ENCODE results near the gene LIN28B. TPM values are rescaled to one million over a fixed set of nuclear protein-coding genes. Genes with fewer than 3 reads are reported as not detected.

Gene LIN28B
- total RNA-seq, 1 experiment from 2014 or later = 0.25 TPM

DNA sequence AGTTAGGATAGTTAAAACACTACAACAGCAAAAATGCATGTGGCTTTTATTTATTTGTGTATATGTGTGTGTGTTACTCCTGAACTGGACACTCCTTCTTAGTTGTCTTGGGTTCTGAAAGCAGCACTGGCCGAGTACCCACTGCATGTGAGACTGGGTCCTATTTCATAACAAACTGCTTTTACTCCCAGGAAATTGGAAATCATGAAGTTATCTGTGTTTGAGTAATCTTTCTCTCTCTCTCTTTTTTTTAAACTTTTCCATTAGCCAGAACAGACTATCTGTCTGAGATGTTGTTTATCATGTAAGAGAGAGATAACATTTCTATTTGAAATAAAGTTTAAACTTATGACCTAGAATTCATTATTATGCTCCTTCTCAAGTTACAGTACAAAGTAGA lies 110.4 kb downstream of the LIN28B start:
- RAD21 ChIA-PET (ENCODE audit: low non-redundant PET in 1 of 2, low total read pairs in 2 of 2, uncharacterized antibody in 2 of 2, unreplicated experiment in 2 of 2) = no interaction called here
- TF ChIP-seq, protein P1, sequence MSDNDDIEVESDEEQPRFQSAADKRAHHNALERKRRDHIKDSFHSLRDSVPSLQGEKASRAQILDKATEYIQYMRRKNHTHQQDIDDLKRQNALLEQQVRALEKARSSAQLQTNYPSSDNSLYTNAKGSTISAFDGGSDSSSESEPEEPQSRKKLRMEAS (IDR thresholded peaks at IDR 0.05) = no peak
- no peak for TF ChIP-seq JUND (IDR thresholded peaks at IDR 0.05)
- TF ChIP-seq SP1 (IDR thresholded peaks at IDR 0.05; ENCODE audit: low read depth) = no peak
- TF ChIP-seq YY1 (IDR thresholded peaks at IDR 0.05; ENCODE audit: extremely low read depth, insufficient replicate concordance, low read depth, low read length) = no peak
- TF ChIP-seq SIN3A (IDR thresholded peaks at IDR 0.05; ENCODE audit: low read depth) = no peak
- no peak for TF ChIP-seq SRF (IDR thresholded peaks at IDR 0.05; ENCODE audit: low read depth)
- no peak for TF ChIP-seq EZH2phosphoT487 (IDR thresholded peaks at IDR 0.05; ENCODE audit: borderline replicate concordance)
- TF ChIP-seq ZNF274 (IDR thresholded peaks at IDR 0.05; ENCODE audit: low read depth, low read length) = no peak
- TF ChIP-seq, protein P2, sequence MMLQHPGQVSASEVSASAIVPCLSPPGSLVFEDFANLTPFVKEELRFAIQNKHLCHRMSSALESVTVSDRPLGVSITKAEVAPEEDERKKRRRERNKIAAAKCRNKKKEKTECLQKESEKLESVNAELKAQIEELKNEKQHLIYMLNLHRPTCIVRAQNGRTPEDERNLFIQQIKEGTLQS (IDR thresholded peaks at IDR 0.05) = no peak
- no peak for TF ChIP-seq ELF1 (IDR thresholded peaks at IDR 0.05; ENCODE audit: borderline replicate concordance, low read depth)
- no peak for TF ChIP-seq TCF7L2 (IDR thresholded peaks at IDR 0.05; ENCODE audit: borderline replicate concordance, extremely low read depth, insufficient read depth, insufficient read length)
- no peak for TF ChIP-seq ZFX (IDR thresholded peaks at IDR 0.05)
- TF ChIP-seq, protein P3, sequence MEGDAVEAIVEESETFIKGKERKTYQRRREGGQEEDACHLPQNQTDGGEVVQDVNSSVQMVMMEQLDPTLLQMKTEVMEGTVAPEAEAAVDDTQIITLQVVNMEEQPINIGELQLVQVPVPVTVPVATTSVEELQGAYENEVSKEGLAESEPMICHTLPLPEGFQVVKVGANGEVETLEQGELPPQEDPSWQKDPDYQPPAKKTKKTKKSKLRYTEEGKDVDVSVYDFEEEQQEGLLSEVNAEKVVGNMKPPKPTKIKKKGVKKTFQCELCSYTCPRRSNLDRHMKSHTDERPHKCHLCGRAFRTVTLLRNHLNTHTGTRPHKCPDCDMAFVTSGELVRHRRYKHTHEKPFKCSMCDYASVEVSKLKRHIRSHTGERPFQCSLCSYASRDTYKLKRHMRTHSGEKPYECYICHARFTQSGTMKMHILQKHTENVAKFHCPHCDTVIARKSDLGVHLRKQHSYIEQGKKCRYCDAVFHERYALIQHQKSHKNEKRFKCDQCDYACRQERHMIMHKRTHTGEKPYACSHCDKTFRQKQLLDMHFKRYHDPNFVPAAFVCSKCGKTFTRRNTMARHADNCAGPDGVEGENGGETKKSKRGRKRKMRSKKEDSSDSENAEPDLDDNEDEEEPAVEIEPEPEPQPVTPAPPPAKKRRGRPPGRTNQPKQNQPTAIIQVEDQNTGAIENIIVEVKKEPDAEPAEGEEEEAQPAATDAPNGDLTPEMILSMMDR (IDR thresholded peaks at IDR 0.05 in 2 of 3, conservative IDR thresholded peaks at IDR 0.05 in 1 of 3; ENCODE audit: borderline replicate concordance in 1 of 3, insufficient read depth in 1 of 3, low read depth in 2 of 3, low read length in 2 of 3) = no peak
- TF ChIP-seq, protein P4, sequence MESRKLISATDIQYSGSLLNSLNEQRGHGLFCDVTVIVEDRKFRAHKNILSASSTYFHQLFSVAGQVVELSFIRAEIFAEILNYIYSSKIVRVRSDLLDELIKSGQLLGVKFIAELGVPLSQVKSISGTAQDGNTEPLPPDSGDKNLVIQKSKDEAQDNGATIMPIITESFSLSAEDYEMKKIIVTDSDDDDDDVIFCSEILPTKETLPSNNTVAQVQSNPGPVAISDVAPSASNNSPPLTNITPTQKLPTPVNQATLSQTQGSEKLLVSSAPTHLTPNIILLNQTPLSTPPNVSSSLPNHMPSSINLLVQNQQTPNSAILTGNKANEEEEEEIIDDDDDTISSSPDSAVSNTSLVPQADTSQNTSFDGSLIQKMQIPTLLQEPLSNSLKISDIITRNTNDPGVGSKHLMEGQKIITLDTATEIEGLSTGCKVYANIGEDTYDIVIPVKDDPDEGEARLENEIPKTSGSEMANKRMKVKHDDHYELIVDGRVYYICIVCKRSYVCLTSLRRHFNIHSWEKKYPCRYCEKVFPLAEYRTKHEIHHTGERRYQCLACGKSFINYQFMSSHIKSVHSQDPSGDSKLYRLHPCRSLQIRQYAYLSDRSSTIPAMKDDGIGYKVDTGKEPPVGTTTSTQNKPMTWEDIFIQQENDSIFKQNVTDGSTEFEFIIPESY (IDR thresholded peaks at IDR 0.05; ENCODE audit: extremely low read depth, insufficient replicate concordance, low read length) = no peak
- TF ChIP-seq EZH2 (IDR thresholded peaks at IDR 0.05) = no peak
- no peak for TF ChIP-seq POLR2A (IDR thresholded peaks at IDR 0.05; ENCODE audit: borderline replicate concordance, extremely low read depth, insufficient read depth, insufficient read length)
- TF ChIP-seq, protein P5, sequence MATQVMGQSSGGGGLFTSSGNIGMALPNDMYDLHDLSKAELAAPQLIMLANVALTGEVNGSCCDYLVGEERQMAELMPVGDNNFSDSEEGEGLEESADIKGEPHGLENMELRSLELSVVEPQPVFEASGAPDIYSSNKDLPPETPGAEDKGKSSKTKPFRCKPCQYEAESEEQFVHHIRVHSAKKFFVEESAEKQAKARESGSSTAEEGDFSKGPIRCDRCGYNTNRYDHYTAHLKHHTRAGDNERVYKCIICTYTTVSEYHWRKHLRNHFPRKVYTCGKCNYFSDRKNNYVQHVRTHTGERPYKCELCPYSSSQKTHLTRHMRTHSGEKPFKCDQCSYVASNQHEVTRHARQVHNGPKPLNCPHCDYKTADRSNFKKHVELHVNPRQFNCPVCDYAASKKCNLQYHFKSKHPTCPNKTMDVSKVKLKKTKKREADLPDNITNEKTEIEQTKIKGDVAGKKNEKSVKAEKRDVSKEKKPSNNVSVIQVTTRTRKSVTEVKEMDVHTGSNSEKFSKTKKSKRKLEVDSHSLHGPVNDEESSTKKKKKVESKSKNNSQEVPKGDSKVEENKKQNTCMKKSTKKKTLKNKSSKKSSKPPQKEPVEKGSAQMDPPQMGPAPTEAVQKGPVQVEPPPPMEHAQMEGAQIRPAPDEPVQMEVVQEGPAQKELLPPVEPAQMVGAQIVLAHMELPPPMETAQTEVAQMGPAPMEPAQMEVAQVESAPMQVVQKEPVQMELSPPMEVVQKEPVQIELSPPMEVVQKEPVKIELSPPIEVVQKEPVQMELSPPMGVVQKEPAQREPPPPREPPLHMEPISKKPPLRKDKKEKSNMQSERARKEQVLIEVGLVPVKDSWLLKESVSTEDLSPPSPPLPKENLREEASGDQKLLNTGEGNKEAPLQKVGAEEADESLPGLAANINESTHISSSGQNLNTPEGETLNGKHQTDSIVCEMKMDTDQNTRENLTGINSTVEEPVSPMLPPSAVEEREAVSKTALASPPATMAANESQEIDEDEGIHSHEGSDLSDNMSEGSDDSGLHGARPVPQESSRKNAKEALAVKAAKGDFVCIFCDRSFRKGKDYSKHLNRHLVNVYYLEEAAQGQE (IDR thresholded peaks at IDR 0.05; ENCODE audit: low read depth) = no peak
- no peak for TF ChIP-seq EGR1 (IDR thresholded peaks at IDR 0.05; ENCODE audit: low read depth)
- no peak for TF ChIP-seq CBX3 (IDR thresholded peaks at IDR 0.05; ENCODE audit: low read depth)
- no peak for ATAC-seq
- Histone ChIP-seq H3K4me1 (ENCODE audit: control insufficient read depth in 1 of 2, insufficient read depth in 2 of 2, low read length in 2 of 2) (peaks cover 0 to under 1% of the 10 kb centered on the region in 2 experiments; a peak in 2 of 4 replicates), H3K9me3 (ENCODE audit: control insufficient read depth in 1 of 2, insufficient read depth in 1 of 2, low read depth in 1 of 2, low read length in 2 of 2) (no peaks in the 10 kb centered on the region), H3K4me3 (replicated peaks in 1 of 2; ENCODE audit: low read depth in 1 of 2, low read length in 2 of 2) (no peak overlapping the region), H3K9me2 (ENCODE audit: insufficient read depth) (no peaks in the 10 kb centered on the region), H4K20me1 (ENCODE audit: insufficient read depth) (no peaks in the 10 kb centered on the region), H3K4me2 (ENCODE audit: low read length) (no peak overlapping the region), H3K9ac (ENCODE audit: low read length) (no peak overlapping the region), H3K27ac (ENCODE audit: low read depth, low read length) (no peak overlapping the region), H3K36me3 (ENCODE audit: control insufficient read depth in 1 of 2, insufficient read depth in 2 of 2, low read length in 2 of 2) (no peaks in the 10 kb centered on the region), H3K27me3 (ENCODE audit: insufficient read depth, low read length) (no peaks in the 10 kb centered on the region), H3K79me2 (ENCODE audit: insufficient read depth, low read length) (no peaks in the 10 kb centered on the region), H2AFZ (ENCODE audit: low read depth, low read length, poor library complexity, severe bottlenecking) (no peak overlapping the region)
- BruUV-seq (replicated peaks) = no TSS peak
- POLR2A ChIA-PET = no interaction called here
- CTCF ChIA-PET = interaction anchor here (2.4 kb wide), 1 partner anchor 10 kb away, joined by 8 read pairs; no protein-coding TSS in a partner anchor
- intact Hi-C loops (cut with micrococcal nuclease) = no loop called here
- no peak for DNase-seq (ENCODE audit: low read depth, low spot score)

Data from HCT116 (cell line).